DMS114 treated with DMSO at 0.1 percent for 48 hours (cell line): ENCODE measurements around the gene SLC35B2.

Experiments
- DNase-seq: peaks from one replicate; lab custom pipeline; 2025; ENCODE audit not compliant: unreplicated experiment; lab: John Stamatoyannopoulos, UW

Gene SLC35B2, protein sequence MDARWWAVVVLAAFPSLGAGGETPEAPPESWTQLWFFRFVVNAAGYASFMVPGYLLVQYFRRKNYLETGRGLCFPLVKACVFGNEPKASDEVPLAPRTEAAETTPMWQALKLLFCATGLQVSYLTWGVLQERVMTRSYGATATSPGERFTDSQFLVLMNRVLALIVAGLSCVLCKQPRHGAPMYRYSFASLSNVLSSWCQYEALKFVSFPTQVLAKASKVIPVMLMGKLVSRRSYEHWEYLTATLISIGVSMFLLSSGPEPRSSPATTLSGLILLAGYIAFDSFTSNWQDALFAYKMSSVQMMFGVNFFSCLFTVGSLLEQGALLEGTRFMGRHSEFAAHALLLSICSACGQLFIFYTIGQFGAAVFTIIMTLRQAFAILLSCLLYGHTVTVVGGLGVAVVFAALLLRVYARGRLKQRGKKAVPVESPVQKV

DNA sequence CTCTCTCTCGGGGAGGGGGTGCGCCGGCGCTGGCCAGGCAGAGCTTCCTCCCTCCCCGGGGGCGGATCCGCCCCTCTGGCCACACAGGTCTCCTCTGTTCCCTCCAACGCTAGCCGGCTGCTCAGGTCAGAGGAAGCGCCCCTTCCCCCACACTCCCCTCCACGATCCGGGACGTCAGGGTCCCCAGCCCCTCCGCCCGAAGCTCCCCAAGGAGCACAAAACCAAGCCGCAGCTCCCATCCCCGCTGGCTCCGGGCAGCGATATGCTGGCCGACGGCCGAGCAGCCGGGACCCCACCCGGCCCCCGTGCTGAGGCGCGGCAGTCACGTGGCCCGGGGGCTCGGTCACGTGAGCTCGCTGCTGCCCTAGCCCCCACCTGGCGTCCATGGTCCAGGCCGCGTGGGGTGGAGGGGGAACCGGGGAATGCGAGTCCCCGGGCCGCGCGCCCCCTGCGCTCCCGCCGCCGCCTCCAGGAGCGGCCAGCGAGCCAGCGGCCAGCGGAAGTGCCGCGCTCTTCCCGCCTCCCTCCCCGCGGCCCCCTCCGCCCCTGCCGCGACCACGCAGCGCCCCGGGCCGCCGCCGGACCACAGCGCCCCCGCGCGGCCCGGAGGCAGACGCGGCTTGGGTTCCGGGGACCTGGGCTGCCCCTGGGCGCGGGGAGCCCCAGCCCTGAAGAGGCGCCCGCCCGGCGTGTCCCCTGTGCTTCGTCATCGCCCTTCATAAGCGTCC is at the start of gene SLC35B2:
TSS of gene SLC35B2 (minus strand) at position 504 of the 728 bp plus-strand sequence. CDS start at position 386, 118 bp downstream.
- DNase-seq: peak; percentile 63

DNA sequence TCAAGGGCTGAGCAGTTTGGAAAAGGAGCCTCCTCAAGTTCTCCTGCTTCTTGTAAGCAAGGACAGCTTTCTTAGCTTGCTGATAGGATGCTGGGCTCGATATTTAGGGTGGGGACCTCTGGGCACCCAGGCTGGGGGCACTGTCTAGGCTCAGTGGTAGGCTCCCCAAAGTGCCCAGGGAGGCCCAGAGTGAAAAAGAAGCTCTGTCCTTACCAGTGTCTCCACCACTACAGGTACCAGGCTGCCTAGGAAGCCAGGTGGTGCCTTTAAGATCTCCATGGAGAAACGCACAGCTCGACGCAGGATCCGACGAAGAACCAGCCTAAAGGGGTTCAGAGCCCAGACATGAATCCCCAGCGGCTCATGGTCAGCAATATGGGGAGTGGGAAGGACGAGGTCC is 49.4 kb upstream of the SLC35B2 start:
- no peak for DNase-seq

DNA sequence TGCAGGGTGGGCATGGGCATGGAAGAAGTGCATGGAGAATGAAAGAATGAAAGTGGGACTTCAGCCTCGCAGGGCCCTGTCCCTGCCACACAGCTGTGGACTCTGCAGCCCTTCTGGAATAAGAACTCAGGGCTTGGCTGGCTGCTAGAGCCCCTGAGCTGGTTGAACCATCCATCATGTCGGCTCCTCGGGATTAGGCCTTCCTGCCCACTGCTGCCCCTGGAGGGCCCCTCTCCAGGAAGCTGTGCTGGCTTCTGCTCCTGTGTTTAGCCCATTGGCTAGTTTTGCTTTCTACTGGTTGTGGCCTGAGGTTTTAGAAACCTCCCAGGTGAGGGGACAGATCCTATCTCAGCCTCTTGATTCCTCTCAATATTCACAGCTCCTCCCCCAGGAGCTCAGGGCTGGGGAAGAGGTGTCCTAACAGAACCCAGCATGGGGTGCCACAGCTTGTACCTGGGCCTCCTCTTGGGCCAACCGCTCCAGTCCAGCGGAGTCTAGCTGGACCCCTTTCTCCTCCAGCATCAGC is 47.9 kb upstream of the SLC35B2 start:
- DNase-seq: no peak

DNA sequence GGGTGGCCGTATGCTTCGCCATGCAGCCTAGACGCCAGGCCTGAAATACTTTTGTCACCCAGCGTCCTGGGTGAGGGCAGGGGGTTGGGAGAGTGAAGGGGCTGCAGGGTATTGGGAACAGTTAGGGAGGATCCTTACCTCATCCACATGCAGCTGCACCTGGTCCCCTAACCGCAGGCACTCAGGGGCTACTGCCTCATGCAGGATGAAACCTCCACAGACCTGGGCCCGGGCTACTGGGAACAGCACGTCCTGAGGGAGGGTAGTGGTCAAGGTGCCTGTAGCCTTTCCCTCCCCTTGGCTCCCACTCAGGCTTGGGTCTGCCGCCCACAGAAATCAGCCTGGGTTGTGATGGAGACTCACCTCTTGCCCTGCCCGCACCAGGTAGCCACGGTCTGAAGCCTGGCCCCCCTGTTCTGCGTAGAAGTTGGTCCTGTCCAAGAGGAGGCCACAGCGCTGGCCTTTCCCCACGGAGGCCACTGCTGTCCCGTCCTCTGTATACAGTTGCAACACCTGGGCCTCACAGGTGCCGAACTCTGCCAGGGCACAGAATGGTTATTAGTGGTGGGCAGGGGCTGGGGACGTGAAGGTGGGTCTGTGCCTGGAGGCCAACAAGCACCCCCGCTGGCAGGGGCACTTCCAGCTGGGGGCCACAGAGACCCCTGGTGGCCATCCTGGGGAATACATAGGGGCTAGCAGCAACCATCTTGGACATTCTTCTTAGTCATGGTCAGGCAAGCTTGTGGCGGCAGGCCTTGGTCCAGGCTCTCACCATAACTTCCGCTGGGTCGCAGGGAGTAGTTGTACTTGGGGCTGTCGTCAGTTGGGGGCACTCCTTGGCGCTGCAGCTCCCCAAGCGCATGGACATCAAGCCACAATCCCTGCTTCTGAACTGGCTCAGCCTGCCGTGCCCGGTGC is 47.2 kb upstream of the SLC35B2 start:
- peak; percentile 43 for DNase-seq

DNA sequence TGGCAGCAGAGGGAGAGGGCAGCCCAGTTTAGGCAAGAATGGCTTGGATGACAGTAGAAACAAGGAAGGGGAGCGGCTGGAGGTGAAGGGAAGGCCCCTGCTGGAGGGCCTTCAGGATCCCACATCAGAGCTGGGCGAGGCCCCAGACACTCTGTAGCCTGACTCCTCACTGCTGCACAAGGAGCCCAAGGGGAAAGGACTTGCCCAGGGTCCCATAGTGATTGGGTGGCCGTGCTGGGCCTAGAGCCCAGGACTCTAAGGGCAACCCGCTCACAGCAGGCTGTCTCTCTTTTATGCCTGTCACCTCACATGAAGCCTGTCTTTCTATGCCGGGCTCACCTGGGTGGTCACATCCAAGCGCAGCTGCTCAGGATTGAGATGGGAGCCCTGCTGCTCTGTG is 46.5 kb upstream of the SLC35B2 start:
- DNase-seq: no peak

DNA sequence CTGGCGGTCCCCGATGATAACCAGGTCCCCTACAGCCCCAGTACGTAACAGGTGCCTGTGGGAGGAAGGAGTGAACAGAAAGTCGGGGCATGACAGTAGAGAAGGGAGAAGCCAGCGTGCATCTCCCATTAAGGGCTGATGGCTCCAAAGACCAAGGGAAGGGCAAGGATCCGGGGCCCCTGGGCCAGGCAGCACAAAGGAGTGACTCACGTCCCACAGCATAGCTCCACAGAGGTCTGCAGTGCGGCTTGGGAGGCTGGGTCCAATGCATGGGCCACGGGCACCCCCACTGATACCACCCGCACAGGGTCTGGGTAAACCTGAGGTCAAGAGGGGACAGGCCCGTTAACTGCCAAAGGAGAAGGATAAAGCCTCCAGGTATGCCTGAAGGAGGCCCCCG is 45.5 kb upstream of the SLC35B2 start:
- DNase-seq: no peak

DNA sequence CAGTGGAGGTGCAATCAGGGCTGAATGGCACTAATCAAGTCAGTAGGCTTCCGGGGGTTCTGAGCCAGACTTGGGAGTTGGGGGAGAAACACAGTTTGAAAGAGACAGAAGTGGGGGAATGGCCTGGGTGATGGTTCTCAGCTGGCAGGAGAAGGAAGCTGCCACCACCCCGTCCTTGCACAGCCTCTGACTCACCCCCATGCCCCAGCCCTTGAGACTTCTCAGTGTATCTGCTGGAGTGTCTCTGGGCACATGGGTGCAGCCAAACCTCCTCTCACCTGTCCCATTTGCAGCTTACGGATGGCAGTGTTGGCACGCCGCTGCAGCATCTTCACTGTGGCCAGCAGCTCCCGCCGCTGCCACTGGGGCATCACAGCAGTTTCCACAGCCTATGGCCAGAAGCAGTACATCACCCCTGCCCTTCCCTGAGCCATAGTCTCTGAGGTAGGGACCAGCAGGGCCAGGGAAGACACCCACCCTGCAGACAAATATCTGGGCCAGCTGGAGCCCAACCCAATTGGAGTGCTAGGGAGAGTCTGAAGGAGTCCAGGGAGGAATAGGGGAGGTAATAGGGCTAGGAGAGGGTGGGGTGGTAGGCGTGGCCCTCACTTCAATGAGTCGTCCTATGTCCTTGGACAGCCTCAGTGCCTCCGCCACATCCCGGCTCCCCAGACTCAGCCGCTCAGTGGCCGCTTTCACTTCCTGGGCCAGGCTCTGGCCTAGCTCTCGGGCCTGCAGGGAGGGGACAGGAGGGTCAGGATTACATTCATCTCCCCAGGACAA is 44.6 kb upstream of the SLC35B2 start:
- DNase-seq: no peak

DNA sequence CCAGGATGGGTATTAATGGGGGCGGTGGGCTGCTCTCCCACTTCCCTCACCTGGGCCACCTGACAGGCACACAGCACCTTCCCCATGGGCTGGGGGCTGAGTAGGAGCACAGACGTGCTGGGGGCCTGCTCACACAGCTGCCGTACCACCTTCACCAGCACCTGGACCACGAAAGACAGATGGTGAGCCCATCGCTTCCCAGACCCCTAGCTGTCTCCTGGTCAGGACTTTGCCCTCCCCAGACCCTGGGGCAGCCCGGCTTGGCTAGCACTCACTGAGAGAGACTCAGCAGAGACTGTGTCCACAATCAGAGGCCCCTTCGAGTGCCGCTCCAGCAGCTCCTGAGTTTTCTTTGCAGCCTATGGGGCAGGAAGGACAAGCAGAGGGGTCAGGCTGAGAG is 43.8 kb upstream of the SLC35B2 start:
- DNase-seq: no peak

DNA sequence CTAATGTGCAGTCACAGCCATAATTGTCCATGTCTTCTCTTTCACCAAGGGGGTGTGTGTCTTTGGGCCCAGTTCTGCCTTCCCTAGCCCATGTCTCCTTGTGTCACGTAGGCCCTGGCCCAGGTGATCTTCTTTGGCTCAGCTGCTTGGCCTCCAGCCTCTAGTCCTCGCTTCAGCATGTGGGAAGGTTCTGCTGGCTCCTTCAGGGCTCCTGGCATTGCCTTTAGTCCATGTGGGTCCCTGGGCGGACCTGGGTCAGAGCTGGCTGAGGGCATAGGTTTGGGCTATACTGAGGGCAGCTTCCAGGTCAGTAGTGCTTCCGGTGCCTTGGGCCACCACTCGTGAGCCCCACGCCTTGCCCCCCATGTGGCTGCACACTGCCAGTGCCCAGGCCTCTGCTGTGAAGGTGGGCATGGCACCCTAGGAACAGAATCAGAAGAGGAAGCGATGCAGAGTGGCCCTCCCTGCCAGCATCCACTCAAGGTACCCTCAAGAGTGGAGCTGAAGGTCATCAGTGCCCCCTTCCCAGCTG is 43.0 kb upstream of the SLC35B2 start:
- DNase-seq: no peak

DNA sequence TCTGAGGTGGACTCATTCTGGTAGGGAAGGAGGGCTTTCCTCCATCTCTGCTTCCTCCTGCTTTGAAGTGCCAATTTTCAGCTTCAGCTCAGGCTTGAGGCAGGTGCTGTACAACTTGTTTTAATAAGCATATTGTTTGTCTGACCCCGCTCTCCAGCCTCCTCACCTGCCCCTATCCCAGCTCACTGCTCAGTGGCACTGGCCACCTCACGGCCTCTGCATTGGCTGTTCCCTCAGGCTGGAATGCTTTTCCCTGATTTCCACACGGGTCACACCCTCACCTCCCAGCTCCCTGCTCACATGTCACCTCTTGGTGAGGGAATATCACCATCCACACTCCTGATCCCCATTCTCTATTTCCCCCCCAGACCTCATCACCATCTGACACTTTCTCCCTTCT is 41.5 kb upstream of the SLC35B2 start:
- no peak for DNase-seq

DNA sequence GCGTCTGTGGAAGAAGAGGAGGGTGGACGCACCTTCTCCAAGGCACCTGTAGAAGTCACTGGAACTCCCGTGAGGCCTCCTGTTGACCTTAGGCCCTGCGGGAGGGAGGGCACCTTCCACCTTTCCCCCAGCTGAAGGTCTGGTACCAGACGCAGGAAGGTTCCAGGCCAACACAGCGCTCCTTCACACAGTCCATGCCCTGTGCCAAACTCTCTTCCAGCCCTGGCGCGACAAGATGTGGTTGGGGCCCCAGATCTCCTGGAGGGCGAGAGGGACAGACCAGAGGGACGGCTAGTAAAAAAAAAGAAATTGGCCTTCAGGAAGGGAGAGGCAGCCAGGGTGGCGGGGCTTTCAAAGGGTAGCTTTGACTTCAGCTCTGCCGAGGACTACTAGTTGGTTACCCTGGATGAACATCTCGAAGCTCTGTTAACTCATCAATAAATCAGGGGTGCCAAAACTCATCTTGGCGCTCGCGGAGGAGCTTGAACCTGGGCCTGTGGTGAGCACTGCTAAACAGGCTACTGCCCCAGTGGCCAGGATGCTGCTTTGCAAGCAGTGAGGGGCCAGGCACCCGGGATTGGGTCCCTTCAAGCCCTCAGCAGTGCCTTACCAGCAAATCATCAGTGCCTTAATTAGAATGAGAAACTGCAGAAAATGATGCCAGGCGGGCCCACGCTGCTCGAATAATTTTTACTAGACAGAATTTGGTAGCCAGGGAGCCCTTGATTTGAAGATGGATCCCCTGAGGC is 40.9 kb upstream of the SLC35B2 start:
- DNase-seq: no peak

DNA sequence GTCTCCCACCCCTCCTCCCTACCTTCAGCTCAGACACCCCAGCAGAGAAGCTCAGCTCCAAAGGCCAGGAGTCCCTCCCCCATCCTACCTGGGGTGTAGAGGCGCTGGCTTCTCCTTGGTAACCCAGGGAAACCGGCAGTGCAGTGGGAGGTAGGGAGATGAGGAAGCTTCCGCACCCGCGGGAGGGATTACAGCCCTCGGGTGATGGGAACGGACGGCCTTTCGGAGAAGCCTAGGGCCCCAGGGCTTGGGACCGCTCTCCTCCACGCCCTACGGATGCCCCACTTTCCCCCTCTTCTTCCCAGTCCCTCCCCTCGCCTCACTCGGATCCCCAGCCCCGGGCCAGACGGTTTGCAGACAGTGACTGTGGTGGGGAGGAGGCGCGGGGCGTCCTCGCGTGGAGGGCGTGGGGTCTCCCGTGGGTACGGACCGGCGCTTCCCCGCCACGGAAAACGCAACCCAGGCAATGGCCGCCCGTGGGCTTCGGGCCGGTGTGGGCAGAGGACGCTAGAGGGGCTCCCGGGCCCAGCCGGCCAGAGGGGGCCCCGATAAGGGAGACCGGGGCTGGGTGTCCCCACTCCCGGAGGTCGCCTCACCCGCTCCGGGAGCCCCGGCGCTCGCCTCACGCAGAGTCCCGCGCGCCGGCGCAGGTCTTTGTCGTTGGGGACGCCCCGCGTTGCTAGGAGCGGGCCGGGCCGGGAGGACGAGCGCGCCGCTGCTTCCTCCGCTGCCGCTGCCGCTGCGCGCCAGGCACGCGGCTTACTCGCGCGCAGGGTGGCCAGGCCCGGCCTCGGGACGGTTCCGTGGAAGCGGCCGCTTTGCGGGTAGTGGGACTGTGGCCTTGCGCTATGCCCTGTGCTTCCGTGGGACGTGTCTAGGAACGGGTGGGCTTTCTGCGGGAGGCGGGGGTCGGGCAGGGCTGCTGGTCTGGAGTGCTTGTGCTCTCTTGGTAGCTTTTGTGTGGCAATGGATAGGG is 40.0 kb upstream of the SLC35B2 start:
- DNase-seq: no peak

DNA sequence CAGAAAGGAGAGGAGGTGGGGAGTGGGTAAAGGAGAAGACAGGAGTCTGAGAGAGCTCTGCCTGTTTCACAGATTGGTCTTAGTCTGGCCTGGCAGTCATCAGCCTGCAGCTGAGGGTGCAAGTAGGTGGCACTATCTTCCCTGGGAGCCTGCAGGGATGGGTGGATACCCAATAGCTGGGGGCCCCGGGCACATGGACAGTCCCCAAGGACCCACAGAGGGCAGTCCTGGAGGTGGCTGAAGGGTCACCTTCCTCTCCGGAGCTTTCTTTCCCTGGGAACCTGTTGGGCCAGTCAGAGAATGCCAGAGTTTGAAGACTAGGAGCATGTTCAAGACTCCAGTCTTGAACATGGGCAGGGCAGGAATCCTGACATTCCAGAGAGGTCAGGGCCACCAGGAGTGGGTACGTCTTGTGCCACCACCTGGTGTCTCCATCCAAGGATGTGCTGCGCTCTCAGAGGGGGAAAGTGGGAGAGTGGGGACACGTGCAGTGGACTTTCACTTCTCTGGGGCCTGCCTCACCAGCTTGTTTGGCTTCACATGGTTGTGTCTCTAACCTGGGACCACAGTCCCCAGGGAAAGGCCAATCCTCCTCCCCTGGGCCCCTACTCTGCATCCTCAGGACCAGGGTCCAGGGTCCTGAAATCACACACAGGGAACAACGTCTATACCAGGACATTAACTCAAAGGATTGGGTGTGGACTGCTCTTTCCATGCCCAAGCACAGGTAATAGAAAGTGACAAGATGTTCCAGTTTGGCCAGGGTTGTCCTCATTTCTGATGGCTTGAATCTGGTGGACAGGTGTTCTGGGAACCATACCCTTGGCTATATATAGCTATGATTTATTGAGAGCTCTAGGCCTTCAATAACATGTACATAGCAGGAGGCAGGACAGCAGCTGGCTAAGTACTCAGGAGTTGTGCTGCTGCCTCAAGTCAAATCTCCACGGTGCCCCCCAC is 37.8 kb upstream of the SLC35B2 start:
- DNase-seq: no peak

DNA sequence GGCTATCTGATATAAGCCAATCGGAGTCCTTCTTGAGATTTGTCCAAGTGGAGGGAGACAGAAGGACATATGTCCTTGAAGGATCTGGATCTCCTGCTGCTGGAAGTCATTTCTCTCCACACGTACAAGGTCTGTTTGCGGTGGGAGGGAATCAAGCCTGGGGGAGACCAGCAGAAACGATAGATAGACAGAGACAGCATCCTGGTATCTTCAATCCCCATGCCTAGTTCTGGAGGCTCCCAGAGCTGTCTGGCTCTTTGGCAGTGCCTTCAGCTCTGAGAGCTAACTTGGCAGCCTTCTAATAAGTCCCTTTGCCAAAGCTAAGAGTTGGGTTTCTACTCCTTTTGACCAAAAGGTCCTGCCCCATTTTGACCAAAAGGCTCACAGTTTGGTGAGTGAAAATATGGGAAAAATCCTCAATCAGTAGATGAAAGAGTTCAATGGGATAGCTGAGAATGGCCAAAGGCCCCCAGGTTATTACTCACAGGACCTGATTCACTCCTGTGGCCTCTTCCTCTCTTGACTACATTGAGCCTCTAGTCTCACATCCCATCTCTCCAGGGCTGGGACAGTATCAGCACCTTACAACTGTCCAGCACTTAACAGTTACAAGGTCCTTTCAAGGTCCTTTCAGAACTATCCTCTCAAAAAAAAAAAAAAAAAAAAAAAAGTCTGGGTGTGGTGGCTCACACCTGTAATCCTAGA is 35.5 kb upstream of the SLC35B2 start:
- DNase-seq: no peak

DNA sequence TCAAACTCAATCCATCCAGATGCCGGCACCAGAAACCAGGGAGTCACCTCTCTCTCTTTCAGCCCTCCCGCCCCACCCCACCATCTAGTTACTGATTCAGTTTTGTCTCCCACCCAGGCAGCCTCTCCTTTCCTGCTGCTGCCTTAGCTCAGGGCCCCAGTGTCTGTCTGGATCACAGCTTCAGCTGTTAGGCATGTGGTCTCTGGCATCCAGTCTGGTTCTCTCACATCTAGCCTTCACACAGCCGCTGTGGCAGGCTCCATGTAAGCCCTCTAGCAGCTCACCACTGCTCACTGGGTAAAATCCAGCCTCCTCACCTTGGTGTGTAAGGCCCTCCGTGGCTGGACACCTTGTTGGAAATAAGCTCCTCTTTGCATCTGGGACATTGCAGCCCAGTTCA is 34.5 kb upstream of the SLC35B2 start:
- no peak for DNase-seq

DNA sequence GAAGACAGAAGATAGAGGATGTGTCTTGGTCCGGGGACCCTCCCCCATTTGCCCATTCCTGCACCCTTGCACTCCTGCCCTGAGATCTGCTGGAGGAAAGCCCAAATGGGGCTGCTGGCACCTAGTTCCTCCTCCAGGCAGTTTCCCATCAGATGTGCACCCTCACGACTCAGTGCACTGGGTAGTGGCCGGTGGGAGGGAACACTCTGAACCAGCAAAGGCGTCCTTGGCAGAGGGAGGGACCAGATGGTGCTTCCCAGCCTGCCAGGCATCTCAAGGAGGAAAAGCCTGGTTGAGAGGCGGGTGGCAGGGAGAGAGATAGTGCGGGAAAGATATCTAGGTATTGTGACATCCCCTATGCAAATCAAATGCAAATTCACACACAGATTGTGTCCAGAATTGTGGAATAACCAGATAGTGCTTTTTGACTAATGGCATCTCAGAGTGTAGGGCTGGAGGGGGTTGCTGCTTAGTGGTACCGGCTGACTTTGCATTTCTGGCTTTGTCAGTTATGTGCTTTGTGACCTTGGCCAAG is 32.5 kb upstream of the SLC35B2 start:
- no peak for DNase-seq
